K562 (cell line): ENCODE results near the gene FADS1. TPM values are rescaled to one million over a fixed set of nuclear protein-coding genes. Genes with fewer than 3 reads are reported as not detected.

Experiments used
- ATAC-seq: fragments of 200-7000 bp; cut with Tn5 transposase; 3 replicates; pipeline ENCODE4 v1.9.1; 2020; ENCODE audit warnings: moderate library complexity
- BruUV-seq: library from RNA; stranded (reverse); fragments of 400-500 nt; replicated peaks from 2 replicates; lab custom pipeline; 2021; lab: Mats Ljungman, UMichigan
- CTCF ChIA-PET: fragments of 300-600 bp; formaldehyde crosslinking; extraction: SDS; loops from one replicate; lab custom pipeline; 2021; ENCODE audit warnings: low intra/inter-chr PET ratio; lab: Yijun Ruan, JAX
- POLR2A ChIA-PET: fragments of 300-600, 350-650 bp; sonication (Branson Sonifier 250); formaldehyde crosslinking; extraction: SDS; loops from one replicate; lab custom pipeline; 2021; ENCODE audit warnings: antibody characterized with exemption, inconsistent platforms; lab: Yijun Ruan, JAX
- DNase-seq, 4 experiments: peaks; one replicate each; pipeline versions ENCODE4 v3.0.0 to v3.0.0-alpha.2; 2011 to 2018; ENCODE audit warnings: low spot score in 3 of 4, mixed read lengths in 3 of 4; ENCODE audit errors: extremely low read depth in 1 of 4
- FAIRE-seq: peaks from 2 replicates; lab custom pipeline; 2011; peaks lifted over from hg19 to GRCh38; lab: Jason Lieb, UNC
- H2AFZ ChIP-seq: 2 replicates; pipeline ENCODE4 v1.6.0; 2011; ENCODE audit warnings: low read depth, low read length, control low read depth, inconsistent platforms
- H3K27ac ChIP-seq: fragments of 200-600 bp; 3 replicates; pipeline ENCODE4 v1.8.0; 2011; ENCODE audit warnings: low read depth, mild to moderate bottlenecking, control low read depth, inconsistent platforms, low read length, moderate library complexity, mixed read lengths; ENCODE audit errors: extremely low read depth
- H3K27me3 ChIP-seq, 2 experiments: fragments of 300-600 bp in 1 of 2; 2 replicates in 1 of 2; 3 replicates in 1 of 2; pipeline versions ENCODE4 v1.6.0 to v1.8.0; 2011; ENCODE audit warnings: inconsistent platforms in 2 of 2, low read length in 2 of 2, mild to moderate bottlenecking in 1 of 2, mixed read lengths in 1 of 2, moderate library complexity in 1 of 2; ENCODE audit not compliant: control insufficient read depth in 2 of 2, insufficient read depth in 2 of 2
- H3K36me3 ChIP-seq: fragments of 300-600 bp; 3 replicates; pipeline ENCODE4 v1.8.0; 2011; ENCODE audit warnings: mild to moderate bottlenecking, low read length, inconsistent platforms; ENCODE audit not compliant: control insufficient read depth, insufficient read depth
- H3K4me1 ChIP-seq, 2 experiments: fragments of 200-600 bp in 1 of 2; replicated peaks in 1 of 2; 2 replicates in 1 of 2; 3 replicates in 1 of 2; pipeline versions ENCODE4 v1.5.1 to v1.8.0; 2011; ENCODE audit warnings: inconsistent platforms in 2 of 2, low read length in 2 of 2, mild to moderate bottlenecking in 1 of 2, mixed read lengths in 1 of 2, moderate library complexity in 1 of 2; ENCODE audit not compliant: control insufficient read depth in 2 of 2, insufficient read depth in 2 of 2
- H3K4me2 ChIP-seq: 2 replicates; pipeline ENCODE4 v1.6.1; 2011; ENCODE audit warnings: low read length, control low read depth, inconsistent platforms, mixed read lengths; ENCODE audit not compliant: insufficient read depth
- H3K4me3 ChIP-seq: fragments of 200-600 bp; sonication (generic), shearing (Covaris generic); 2 replicates; pipeline ENCODE4 v1.5.1; 2016; ENCODE audit warnings: control low read depth, inconsistent platforms
- H3K79me2 ChIP-seq: fragments of 200-600 bp; 3 replicates; pipeline ENCODE4 v1.8.0; 2011; ENCODE audit warnings: low read length, inconsistent platforms; ENCODE audit not compliant: control insufficient read depth, insufficient read depth
- H3K9ac ChIP-seq, 2 experiments: 2 replicates each; pipeline versions ENCODE4 v1.6.0 to v1.6.1; 2011; ENCODE audit warnings: low read depth in 2 of 2, low read length in 2 of 2, control low read depth in 1 of 2, inconsistent platforms in 1 of 2, mild to moderate bottlenecking in 1 of 2, mixed read lengths in 1 of 2; ENCODE audit not compliant: insufficient read depth in 1 of 2
- H3K9me1 ChIP-seq: one replicate; pipeline ENCODE4 v1.6.0; 2011; ENCODE audit warnings: inconsistent platforms, mild to moderate bottlenecking, low read length, moderate library complexity; ENCODE audit not compliant: control insufficient read depth, insufficient read depth
- H3K9me3 ChIP-seq: replicated peaks from 2 replicates; pipeline ENCODE4 v1.5.1; 2011; ENCODE audit warnings: low read depth, low read length, inconsistent platforms; ENCODE audit not compliant: control insufficient read depth, insufficient read depth
- H4K20me1 ChIP-seq: replicated peaks from 2 replicates; pipeline ENCODE4 v1.6.1; 2011; ENCODE audit warnings: low read length, inconsistent platforms, mixed read lengths; ENCODE audit not compliant: control insufficient read depth, insufficient read depth
- ATF2 ChIP-seq: sonication (generic); formaldehyde crosslinking; IDR thresholded peaks from 2 replicates; pipeline ENCODE4 v1.8.1; 2022; ENCODE audit warnings: missing genetic modification reagents
- BCOR ChIP-seq: fragments of 450-650 bp; IDR thresholded peaks from 2 replicates; pipeline ENCODE4 v1.6.1; 2016
- CREBBP ChIP-seq: IDR thresholded peaks from one replicate; pipeline ENCODE4 v1.6.1; 2012; ENCODE audit warnings: low read depth, mild to moderate bottlenecking, control low read depth, inconsistent platforms, low read length
- CTCFL ChIP-seq: IDR thresholded peaks from 2 replicates; pipeline ENCODE4 v1.6.1; 2011; ENCODE audit warnings: borderline replicate concordance, low read depth, mild to moderate bottlenecking, moderate library complexity, low read length; ENCODE audit not compliant: insufficient read depth, poor library complexity, severe bottlenecking
- EHMT2 ChIP-seq: fragments of 450-650 bp; IDR thresholded peaks from 2 replicates; pipeline ENCODE4 v1.6.1; 2018; ENCODE audit warnings: antibody characterized with exemption
- FOXK2 ChIP-seq, 2 experiments: fragments of 450-650 bp; IDR thresholded peaks in 1 of 2; conservative IDR thresholded peaks in 1 of 2; 2 replicates each; pipeline ENCODE4 v1.6.1; 2016; ENCODE audit warnings: low read depth in 2 of 2, mild to moderate bottlenecking in 1 of 2
- FOXM1 ChIP-seq, 2 experiments: fragments of 450-650 bp in 1 of 2; sonication (generic) in 1 of 2; formaldehyde crosslinking in 1 of 2; IDR thresholded peaks; 2 replicates each; pipeline versions ENCODE4 v1.6.1 to v1.9.0; 2017 to 2022; ENCODE audit warnings: low read depth in 2 of 2, mild to moderate bottlenecking in 2 of 2, missing genetic modification reagents in 1 of 2, moderate library complexity in 1 of 2
- HDAC3 ChIP-seq: fragments of 450-650 bp; IDR thresholded peaks from 2 replicates; pipeline ENCODE4 v1.6.1; 2018; ENCODE audit warnings: borderline replicate concordance, mild to moderate bottlenecking, moderate library complexity; ENCODE audit not compliant: partially characterized antibody
- HDAC6 ChIP-seq: IDR thresholded peaks from 2 replicates; pipeline ENCODE4 v1.6.1; 2012; ENCODE audit warnings: low read depth, mild to moderate bottlenecking, control low read depth, inconsistent platforms, low read length, moderate library complexity
- IRF2 ChIP-seq: sonication (generic); formaldehyde crosslinking; IDR thresholded peaks from 2 replicates; pipeline ENCODE4 v1.8.1; 2022; ENCODE audit warnings: mild to moderate bottlenecking, missing genetic modification reagents
- KHSRP ChIP-seq: fragments of 450-650 bp; IDR thresholded peaks from 2 replicates; pipeline ENCODE4 v1.6.1; 2017
- NELFE ChIP-seq: IDR thresholded peaks from 2 replicates; pipeline ENCODE4 v1.6.1; 2011; ENCODE audit warnings: mild to moderate bottlenecking; ENCODE audit not compliant: insufficient read depth, insufficient read length
- POU5F1 ChIP-seq: fragments of 150-350 bp; IDR thresholded peaks from 2 replicates; pipeline ENCODE4 v1.6.1; 2014; ENCODE audit warnings: borderline replicate concordance, low read length, low read depth, mild to moderate bottlenecking; ENCODE audit not compliant: partially characterized antibody
- TAF15 ChIP-seq: fragments of 200-400 bp; formaldehyde crosslinking; IDR thresholded peaks from 2 replicates; pipeline ENCODE4 v1.6.1; 2017; ENCODE audit warnings: mild to moderate bottlenecking, low read depth, low read length, moderate library complexity
- THRB ChIP-seq: fragments of 450-650 bp; formaldehyde crosslinking; conservative IDR thresholded peaks from 2 replicates; pipeline ENCODE4 v1.4.0; 2022; ENCODE audit warnings: mild to moderate bottlenecking, missing genetic modification characterization
- ZNF263 ChIP-seq: sonication (generic); formaldehyde crosslinking; IDR thresholded peaks from 2 replicates; pipeline ENCODE4 v1.8.0; 2022; ENCODE audit warnings: mild to moderate bottlenecking, missing genetic modification reagents, borderline replicate concordance
- WGBS: fragments of 100-300 bp; shearing (Covaris generic); methylation state at CpG from one replicate; pipeline ENCODE4 v1.1.6; 2016; ENCODE audit warnings: low coverage, mixed read lengths; ENCODE audit not compliant: insufficient coverage; ENCODE audit errors: missing lambda C conversion rate; 5-methylcytosine and 5-hydroxymethylcytosine counted together
- in situ Hi-C: fragments of 300-500 bp; cut with MboI; formaldehyde crosslinking; loops from 4 replicates; pipeline ENCODE4 v1.15.0; 2018; ENCODE audit warnings: inconsistent platforms, mixed read lengths
- intact Hi-C: fragments of 100-400 bp; cut with micrococcal nuclease; formaldehyde crosslinking; loops from 2 replicates; pipeline ENCODE4 v1.14.2; 2022
- polyA plus RNA-seq, 8 experiments: library from polyadenylated mRNA; depleted of rRNA in 4 of 8; stranded (reverse) in 5 of 8; unstranded in 3 of 8; fragments of >200 nt; fragmentation: Nextera tagmentation in 2 of 8; fragmentation: Illumina TruSeq in 1 of 8; extraction: Ambion mirVana in 2 of 8; extraction: Trizol in 1 of 8; gene quantifications; 2 replicates each; pipeline versions ENCODE4 v1.2.1 to v1.2.3, GENCODE V29; 2011 to 2014; ENCODE audit warnings: inconsistent platforms in 1 of 8, missing spikeins in 1 of 8
- total RNA-seq, 7 experiments: library from RNA; depleted of rRNA in 6 of 7; stranded (reverse); fragments of >200 nt in 6 of 7; fragmentation: Illumina TruSeq in 2 of 7; extraction: Trizol in 2 of 7; gene quantifications; 2 replicates each; pipeline versions ENCODE4 v1.2.1 to v1.2.3, GENCODE V29; 2011 to 2021; ENCODE audit warnings: low replicate concordance in 1 of 7

Gene FADS1
- total and polyA plus RNA-seq, 9 of the 15 experiments (the other 6 are each of a cell fraction or from before 2014, with no cell fraction given): 110 to 864 (median 364) TPM

- intact Hi-C loops (loop anchor here (1.0 to 2.0 kb wide), 2 partner anchors 56 to 156 kb away; no protein-coding TSS in a partner anchor), in situ Hi-C loops (no loop called here)
- ATAC-seq: peak; percentile 90
- FAIRE-seq: peak; percentile 86
- peak overlapping the region; percentile 98 for H3K27ac ChIP-seq
- peak; percentile 90 to 99 (median 94) for DNase-seq
- BruUV-seq: TSS peak; percentile 52
- H3K9me1 ChIP-seq: no peaks in the 10 kb centered on the region
- no peaks in the 10 kb centered on the region for H3K9me3 ChIP-seq
- peaks cover 30 to 49% of the 10 kb centered on the region in 2 experiments; a peak in 4 of 5 replicates for H3K4me1 ChIP-seq
- H3K79me2 ChIP-seq: peaks cover 74% of the 10 kb centered on the region
- H2AFZ ChIP-seq: peak overlapping the region; percentile 65
- peak overlapping the region; percentile 64 for H3K4me3 ChIP-seq
- under 1% methylated on average over 56 of the region's 66 CpGs for WGBS
- CTCF ChIA-PET: no interaction called here
- H3K36me3 ChIP-seq: peaks cover 50% of the 10 kb centered on the region
- H3K27me3 ChIP-seq: no peaks in the 10 kb centered on the region; a peak in 1 of 5 replicates
- H4K20me1 ChIP-seq: no peaks in the 10 kb centered on the region
- POLR2A ChIA-PET: interaction anchor here (0.5 to 6.8 kb wide), 27 partner anchors 8 to 328 kb away, joined by 3 to 97 read pairs (median 4); partner anchors contain the start of gene FEN1
- peak overlapping the region; percentile 97 for H3K4me2 ChIP-seq
- H3K9ac ChIP-seq: peak overlapping the region; percentile 98 to 99
- TF ChIP-seq ZNF263 (CRISPR knock-in tag) (no peak), ATF2 (CRISPR knock-in tag) (no peak), BCOR (no peak), NELFE (no peak), POU5F1 (peak; percentile 70), CREBBP (no peak), HDAC6 (no peak), CTCFL (no peak), HDAC3 (no peak), THRB (CRISPR knock-in tag) (peak; percentile 89), FOXK2 (conservative IDR thresholded peaks at IDR 0.05 in 1 of 2, IDR thresholded peaks at IDR 0.05 in 1 of 2; ENCODE audit: low read depth in 2 of 2) (peak; percentile 9 to 38; a peak in 1 of 4 replicates), TAF15 (no peak), KHSRP (no peak), EHMT2 (no peak), FOXM1 (IDR thresholded peaks at IDR 0.05; ENCODE audit: low read depth) (peak; percentile 9; the same call in 1 of the 2 replicates), FOXM1 (CRISPR knock-in tag; IDR thresholded peaks at IDR 0.05; ENCODE audit: low read depth) (peak; percentile 38; the same call in 1 of the 2 replicates), IRF2 (CRISPR knock-in tag) (no peak)
These were observed 1.6 kb downstream of the FADS1 start for GRCh38 chr11:61814958-61815789.
